Upper lobe of left lung (tissue), 6 donors: ENCODE results near the gene SVBP. TPM values are rescaled to one million over a fixed set of nuclear protein-coding genes. Genes with fewer than 3 reads are reported as not detected.
"Not testable (repeated sequence)": the region's sequence is repeated elsewhere in the genome, so short reads cannot be mapped to it uniquely, and the experiment has no call there.

ENCODE experiments used
- ATAC-seq, 2 donors: fragments of 200-7000 bp; cut with Tn5 transposase; one replicate each; pipeline ENCODE4 v1.9.1; 2022; ENCODE audit warnings: mild to moderate bottlenecking in 2 of 2, moderate library complexity in 2 of 2; ENCODE audit not compliant: low FRiP score in 2 of 2
- DNase-seq, 2 donors: peaks; one replicate each; pipeline ENCODE4 v3.0.0-alpha.2; 2019 to 2020
- H3K27ac ChIP-seq, 4 donors: fragments of 200-600 bp; sonication (generic); one replicate each; pipeline ENCODE4 v1.5.1; 2016 to 2019
- H3K27me3 ChIP-seq, 4 donors: fragments of 200-600 bp; sonication (generic); one replicate each; pipeline ENCODE4 v1.5.1; 2017 to 2019
- H3K36me3 ChIP-seq, 4 donors: fragments of 200-600 bp; sonication (generic); one replicate each; pipeline ENCODE4 v1.5.1; 2016 to 2019
- H3K4me1 ChIP-seq, 4 donors: fragments of 200-600 bp; sonication (generic); one replicate each; pipeline ENCODE4 v1.5.1; 2018 to 2019
- H3K4me3 ChIP-seq, 4 donors: fragments of 200-600 bp; sonication (generic); one replicate each; pipeline ENCODE4 v1.5.1; 2017 to 2019; ENCODE audit warnings: mild to moderate bottlenecking in 2 of 4, moderate library complexity in 1 of 4
- H3K9me3 ChIP-seq, 4 donors: fragments of 200-600 bp; sonication (generic); one replicate each; pipeline ENCODE4 v1.5.1; 2018 to 2019
- EP300 ChIP-seq, 4 donors: sonication (generic); formaldehyde crosslinking; IDR thresholded peaks; one replicate each; pipeline ENCODE4 v1.5.1; 2017; ENCODE audit warnings: antibody characterized with exemption in 4 of 4, control low read depth in 2 of 4
- POLR2A ChIP-seq, 4 donors: fragments of 450-650 bp; IDR thresholded peaks; one replicate each; pipeline ENCODE4 v1.5.1; 2016 to 2017; ENCODE audit warnings: antibody characterized with exemption in 4 of 4, mild to moderate bottlenecking in 2 of 4
- POLR2AphosphoS5 ChIP-seq, 2 donors: sonication (generic); formaldehyde crosslinking; IDR thresholded peaks; one replicate each; pipeline ENCODE4 v1.5.1; 2017; ENCODE audit warnings: antibody characterized with exemption in 2 of 2
- WGBS, 2 donors: methylation state at CpG; one replicate each; pipeline ENCODE4 v1.1.5; 2017 to 2018; 5-methylcytosine and 5-hydroxymethylcytosine counted together
- total RNA-seq, 6 donors: library from RNA; depleted of rRNA in 4 of 6; stranded (reverse); fragments of >200 nt in 4 of 6; gene quantifications; one replicate each; pipeline versions ENCODE4 v1.1.0 to v1.2.1, GENCODE V29; 2016 to 2021
- TF ChIP-seq, protein P1 (sequence below), 6 experiments: fragments of 450-650 bp in 4 of 6; fragments of 200-600 bp in 2 of 6; sonication (generic) in 2 of 6; IDR thresholded peaks; one replicate each; pipeline ENCODE4 v1.5.1; 2016 to 2019; ENCODE audit warnings: antibody characterized with exemption in 6 of 6
- donor health status: DM: no; HTN: no; CAD: no; lungs with moderate emphysema.
- donor health status: DM: no; HTN: yes; CAD: no; lungs with severe emphysema.

Gene SVBP, protein sequence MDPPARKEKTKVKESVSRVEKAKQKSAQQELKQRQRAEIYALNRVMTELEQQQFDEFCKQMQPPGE
- total RNA-seq: 10 to 100 TPM in 5 of 6 donors, 1 to 10 TPM in 1; 5.9 to 32.5 (median 15.4) TPM

DNA sequence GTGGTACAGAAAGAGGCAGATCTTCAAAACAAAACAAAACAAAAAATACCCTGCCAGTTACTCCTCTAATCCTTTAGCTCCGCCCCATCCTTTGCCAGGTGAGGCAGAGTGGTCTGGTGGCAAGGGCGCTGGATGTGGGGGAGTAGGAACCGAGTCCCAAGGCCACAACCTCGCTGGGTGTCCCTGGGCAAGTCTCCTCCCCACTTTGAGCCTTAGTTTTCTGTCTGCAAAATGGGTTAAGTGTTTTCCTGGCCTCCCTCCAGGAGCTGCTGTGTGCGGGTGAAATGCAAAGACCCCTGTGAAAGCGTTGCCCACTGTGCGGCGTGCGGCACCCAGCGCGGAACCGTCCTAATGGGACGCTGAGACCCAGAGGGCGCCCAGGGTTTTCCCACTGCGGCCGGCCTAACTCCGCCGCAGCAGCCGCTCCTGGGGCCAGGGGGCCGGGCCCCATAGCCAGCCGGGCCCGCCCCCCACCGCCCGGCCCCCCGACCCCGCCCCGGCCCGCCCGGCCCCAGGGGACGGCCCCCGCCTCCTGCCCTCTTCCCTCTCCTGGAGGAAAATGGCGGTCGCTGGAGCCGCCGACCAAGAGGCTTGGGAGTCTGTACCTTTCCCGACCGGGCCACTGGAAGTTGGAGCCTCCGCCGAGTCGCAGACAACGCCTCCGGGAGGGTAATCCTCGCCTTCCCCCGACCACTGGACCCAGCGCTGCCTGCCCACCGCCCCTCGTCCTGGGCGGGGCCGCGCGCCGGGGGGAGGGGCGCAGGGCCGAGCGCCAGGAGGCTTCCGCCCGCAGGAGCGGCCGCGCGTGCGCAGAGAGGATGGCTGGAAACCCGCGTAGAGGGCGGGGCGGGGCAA, at the start of gene SVBP, which contains the start of gene ERMAP:
SVBP (minus strand) TSS at position 813 of the 855 bp plus-strand sequence. CDS start 853 bp downstream, outside the sequence.
ERMAP (plus strand) TSS at position 538 of the 855 bp plus-strand sequence. CDS start 13,327 bp downstream, outside the sequence.
- DNase-seq: peak; percentile 94 to 99
- Histone ChIP-seq H3K4me3 (peak within 1 kb of the TSS; percentile 44 to 75 (median 66)), H3K27ac (peak within 1 kb of the TSS; percentile 97 to 98 (median 98)), H3K4me1 (peaks cover 17 to 26% (median 20%) of the 10 kb centered on the region in 4 donors), H3K9me3 (no peaks in the 10 kb centered on the region), H3K36me3 (no peaks in the 10 kb centered on the region), H3K27me3 (no peaks in the 10 kb centered on the region)
- 1 to 7% methylated on average over 9 to 51 of the region's 66 CpGs for WGBS, 2 donors
- peak; percentile 98 to 100 for ATAC-seq
- peak in 3 of 4 donors; percentile 8 to 70 (median 61) for TF ChIP-seq POLR2A (IDR thresholded peaks at IDR 0.05)
- TF ChIP-seq POLR2AphosphoS5 (IDR thresholded peaks at IDR 0.05): peak; percentile 47 to 54
- TF ChIP-seq, protein P1, sequence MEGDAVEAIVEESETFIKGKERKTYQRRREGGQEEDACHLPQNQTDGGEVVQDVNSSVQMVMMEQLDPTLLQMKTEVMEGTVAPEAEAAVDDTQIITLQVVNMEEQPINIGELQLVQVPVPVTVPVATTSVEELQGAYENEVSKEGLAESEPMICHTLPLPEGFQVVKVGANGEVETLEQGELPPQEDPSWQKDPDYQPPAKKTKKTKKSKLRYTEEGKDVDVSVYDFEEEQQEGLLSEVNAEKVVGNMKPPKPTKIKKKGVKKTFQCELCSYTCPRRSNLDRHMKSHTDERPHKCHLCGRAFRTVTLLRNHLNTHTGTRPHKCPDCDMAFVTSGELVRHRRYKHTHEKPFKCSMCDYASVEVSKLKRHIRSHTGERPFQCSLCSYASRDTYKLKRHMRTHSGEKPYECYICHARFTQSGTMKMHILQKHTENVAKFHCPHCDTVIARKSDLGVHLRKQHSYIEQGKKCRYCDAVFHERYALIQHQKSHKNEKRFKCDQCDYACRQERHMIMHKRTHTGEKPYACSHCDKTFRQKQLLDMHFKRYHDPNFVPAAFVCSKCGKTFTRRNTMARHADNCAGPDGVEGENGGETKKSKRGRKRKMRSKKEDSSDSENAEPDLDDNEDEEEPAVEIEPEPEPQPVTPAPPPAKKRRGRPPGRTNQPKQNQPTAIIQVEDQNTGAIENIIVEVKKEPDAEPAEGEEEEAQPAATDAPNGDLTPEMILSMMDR (IDR thresholded peaks at IDR 0.05): no peak
- TF ChIP-seq EP300 (IDR thresholded peaks at IDR 0.05): peak in 1 of 4 donors; percentile 32

DNA sequence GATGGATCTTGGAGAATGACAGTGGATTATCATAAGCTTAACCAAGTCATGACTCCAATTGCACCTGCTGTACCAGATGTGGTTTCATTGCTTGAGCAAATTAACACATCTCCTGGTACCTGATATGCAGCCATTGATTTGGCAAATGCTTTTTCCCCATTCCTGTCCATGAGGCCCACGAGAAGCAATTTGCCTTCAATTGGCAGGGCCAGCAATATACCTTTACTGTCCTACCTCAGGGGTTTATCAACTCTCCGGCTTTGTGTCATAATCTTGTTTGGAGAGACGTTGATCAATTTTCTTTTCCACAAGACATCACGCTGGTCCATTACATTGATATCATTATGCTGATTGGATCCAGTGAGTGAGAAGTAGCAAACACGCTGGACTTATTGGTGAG, 49.4 kb upstream of the SVBP start:
- ATAC-seq: no peak
- TF ChIP-seq POLR2A (IDR thresholded peaks at IDR 0.05) (no peak), POLR2AphosphoS5 (IDR thresholded peaks at IDR 0.05) (no peak), EP300 (IDR thresholded peaks at IDR 0.05) (no peak)
- TF ChIP-seq, protein P1 (IDR thresholded peaks at IDR 0.05): no peak

DNA sequence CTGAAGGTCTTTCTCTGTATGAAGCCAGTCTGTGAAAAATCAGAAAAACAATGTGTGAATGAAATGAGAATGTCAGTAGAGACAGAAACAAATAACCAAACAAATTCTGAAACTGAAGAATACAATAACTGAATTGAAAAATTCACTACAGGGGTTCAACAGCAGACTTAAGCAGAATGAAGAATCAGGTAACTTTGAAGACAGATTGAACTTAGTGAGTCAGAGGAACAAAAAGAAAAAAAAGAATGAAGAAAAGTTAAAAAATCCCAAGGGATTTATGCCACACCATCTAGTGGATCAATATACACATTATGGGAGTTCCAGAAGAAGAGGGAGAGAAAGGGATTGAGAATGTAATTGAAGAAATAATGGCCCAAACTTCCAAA, 43.8 kb upstream of the SVBP start:
- Histone ChIP-seq H3K4me3 (no peak overlapping the region), H3K27ac (no peak overlapping the region), H3K9me3 (peaks cover 0 to 5% (median 0%) of the 10 kb centered on the region in 4 donors), H3K36me3 (no peaks in the 10 kb centered on the region), H3K4me1 (no peaks in the 10 kb centered on the region), H3K27me3 (no peaks in the 10 kb centered on the region)
- ATAC-seq: no peak
- TF ChIP-seq POLR2A (IDR thresholded peaks at IDR 0.05): no peak
- TF ChIP-seq, protein P1 (IDR thresholded peaks at IDR 0.05): no peak
- no peak for TF ChIP-seq EP300 (IDR thresholded peaks at IDR 0.05)
- TF ChIP-seq POLR2AphosphoS5 (IDR thresholded peaks at IDR 0.05): no peak
- no peak for DNase-seq

More for the DNA sequence above, 49.4 kb upstream of the SVBP start:
- H3K4me1 ChIP-seq: no peaks in the 10 kb centered on the region
- H3K36me3 ChIP-seq: no peaks in the 10 kb centered on the region
- no peaks in the 10 kb centered on the region for H3K27me3 ChIP-seq
- no peak overlapping the region for H3K27ac ChIP-seq
- no peaks in the 10 kb centered on the region for H3K9me3 ChIP-seq
- H3K4me3 ChIP-seq: no peak overlapping the region
- DNase-seq: no peak
- 83 to 90% methylated on average over 5 of the region's 5 CpGs for whole genome bisulfite sequencing, 2 donors

DNA sequence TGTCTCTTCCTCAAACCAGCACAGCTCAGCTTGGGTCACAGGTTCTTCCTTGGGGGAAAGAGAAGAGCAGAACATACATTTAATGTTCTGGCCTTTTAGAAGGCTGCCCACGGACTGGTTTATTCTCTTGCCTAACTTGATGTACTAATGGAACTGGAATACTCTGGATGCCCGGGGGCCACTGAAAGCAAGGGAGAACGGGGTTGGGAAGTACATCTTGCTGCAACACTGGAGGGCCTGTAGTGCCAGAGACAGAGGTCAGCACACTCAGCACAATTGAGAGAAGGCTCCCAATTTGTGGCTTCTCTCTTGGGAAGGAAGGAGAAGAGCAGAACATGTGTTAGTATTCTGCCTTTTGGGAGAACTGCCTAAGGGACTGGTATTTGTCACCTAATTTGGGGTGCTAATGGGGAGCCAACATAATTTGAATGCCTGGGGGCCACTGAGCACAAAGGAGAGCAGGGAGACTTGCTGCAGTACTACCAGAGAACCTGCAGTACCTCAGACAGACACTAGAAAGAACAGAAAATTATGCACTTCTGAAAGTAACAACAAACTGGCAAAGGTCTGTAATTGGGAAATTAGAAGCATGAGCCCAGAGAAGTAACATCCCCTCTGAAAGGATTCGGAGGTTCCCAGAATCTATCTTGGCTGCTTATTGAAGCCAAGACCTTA, 43.3 kb upstream of the SVBP start:
- Histone ChIP-seq H3K4me1 (no peaks in the 10 kb centered on the region), H3K27me3 (no peaks in the 10 kb centered on the region), H3K36me3 (no peaks in the 10 kb centered on the region), H3K27ac (no peak overlapping the region), H3K9me3 (peaks cover 0 to 5% (median 0%) of the 10 kb centered on the region in 4 donors), H3K4me3 (no peak overlapping the region)
- no peak for TF ChIP-seq POLR2AphosphoS5 (IDR thresholded peaks at IDR 0.05)
- TF ChIP-seq, protein P1 (IDR thresholded peaks at IDR 0.05): no peak
- TF ChIP-seq EP300 (IDR thresholded peaks at IDR 0.05): no peak
- no peak for TF ChIP-seq POLR2A (IDR thresholded peaks at IDR 0.05)
- 84 to 85% methylated on average over 4 of the region's 4 CpGs for WGBS, 2 donors
- ATAC-seq: no peak
- DNase-seq: no peak

DNA sequence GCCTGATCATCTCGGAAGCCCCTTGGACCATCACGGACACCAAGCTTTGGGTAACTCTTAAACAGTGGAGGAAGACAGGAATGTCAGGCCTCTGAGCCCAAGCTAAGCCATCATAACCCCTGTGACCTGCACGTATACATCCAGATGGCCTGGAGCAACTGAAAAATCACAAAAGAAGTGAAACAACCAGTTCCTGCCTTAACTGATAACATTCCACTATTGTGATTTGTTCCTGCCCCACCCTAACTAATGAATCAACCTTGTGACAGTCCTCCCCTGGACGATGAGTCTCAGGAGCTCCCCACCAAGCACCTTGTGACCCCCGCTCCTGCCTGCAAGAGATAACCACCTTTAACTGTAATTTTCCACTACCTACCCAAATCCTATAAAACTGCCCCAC, 42.2 kb upstream of the SVBP start:
- ATAC-seq, DNase-seq, H3K4me3 ChIP-seq, H3K4me1 ChIP-seq, H3K27ac ChIP-seq, H3K27me3 ChIP-seq, H3K9me3 ChIP-seq, H3K36me3 ChIP-seq: not testable (repeated sequence)
- WGBS, 2 donors: 77 to 85% methylated on average over 5 of the region's 5 CpGs

DNA sequence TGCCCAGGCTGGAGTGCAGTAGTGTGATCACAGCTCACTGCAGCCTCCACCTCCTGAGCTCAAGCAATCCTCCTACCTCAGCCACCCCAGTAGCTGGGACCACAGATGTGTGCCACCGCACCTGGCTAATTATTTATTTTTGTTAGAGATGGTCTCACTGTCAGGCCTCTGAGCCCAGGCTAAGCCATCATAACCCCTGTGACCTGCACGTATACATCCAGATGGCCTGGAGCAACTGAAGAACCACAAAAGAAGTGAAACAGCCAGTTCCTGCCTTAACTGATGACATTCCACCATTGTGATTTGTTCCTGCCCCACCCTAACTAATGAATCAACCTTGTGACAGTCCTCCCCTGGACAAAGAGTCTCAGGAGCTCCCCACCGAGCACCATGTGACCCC, 39.4 kb upstream of the SVBP start:
- 82% methylated on average over 2 to 3 of the region's 3 CpGs for WGBS, 2 donors
- not testable (repeated sequence) for ATAC-seq

More for the DNA sequence above, 39.4 kb upstream of the SVBP start:
- DNase-seq, H3K4me1 ChIP-seq, H3K9me3 ChIP-seq, H3K4me3 ChIP-seq, H3K27ac ChIP-seq, H3K27me3 ChIP-seq, H3K36me3 ChIP-seq: not testable (repeated sequence)
